Effector memory CD8-positive, alpha-beta T cell (primary cell): ENCODE results near the gene GPC1.

Experiments
- ATAC-seq: fragments of 150-1000 bp; cut with Tn5 transposase; replicated peaks from 2 replicates; pipeline ENCODE4 v1.10.0; 2021; ENCODE audit warnings: mild to moderate bottlenecking, moderate library complexity
- DNase-seq, 3 experiments: peaks; one replicate each; pipeline ENCODE4 v3.0.0; 2021
- H3K27ac Mint-ChIP-seq, 2 donors: one replicate each; pipeline ENCODE4 v1.8.0; 2022; ENCODE audit warnings: mild to moderate bottlenecking in 2 of 2, mixed read lengths in 2 of 2, moderate library complexity in 2 of 2
- H3K27me3 Mint-ChIP-seq, 2 donors: one replicate each; pipeline ENCODE4 v1.8.0; 2022; ENCODE audit warnings: mixed read lengths in 2 of 2
- H3K36me3 Mint-ChIP-seq: one replicate; pipeline ENCODE4 v1.8.0; 2022; ENCODE audit warnings: mild to moderate bottlenecking, moderate library complexity, mixed read lengths; ENCODE audit not compliant: insufficient read depth
- H3K4me1 Mint-ChIP-seq, 2 donors: one replicate each; pipeline ENCODE4 v1.8.0; 2022; ENCODE audit warnings: low read depth in 2 of 2, mixed read lengths in 2 of 2
- H3K4me3 Mint-ChIP-seq, 2 donors: one replicate each; pipeline ENCODE4 v1.8.0; 2022; ENCODE audit warnings: mild to moderate bottlenecking in 2 of 2, mixed read lengths in 2 of 2, moderate library complexity in 2 of 2
- H3K9me3 Mint-ChIP-seq, 2 donors: one replicate each; pipeline ENCODE4 v1.8.0; 2022; ENCODE audit warnings: mixed read lengths in 2 of 2

The GPC1 gene

GRCh38 chr2:240502059-240502429 is 66.6 kb downstream of the GPC1 start:
- ATAC-seq (no peak), DNase-seq (no peak)
- H3K9me3 Mint-ChIP-seq: no peaks in the 10 kb centered on the region
- H3K27me3 Mint-ChIP-seq: no peaks in the 10 kb centered on the region
- no peak overlapping the region for H3K4me3 Mint-ChIP-seq
- no peaks in the 10 kb centered on the region for H3K4me1 Mint-ChIP-seq
- peaks cover 6% of the 10 kb centered on the region for H3K36me3 Mint-ChIP-seq
- H3K27ac Mint-ChIP-seq: peak overlapping the region in 1 of 2 donors; percentile 16

- Mint-ChIP-seq H3K27ac (peak overlapping the region in 1 of 2 donors; percentile 16), H3K9me3 (no peaks in the 10 kb centered on the region), H3K4me3 (no peak overlapping the region), H3K36me3 (peaks cover 3% of the 10 kb centered on the region), H3K4me1 (no peaks in the 10 kb centered on the region), H3K27me3 (no peaks in the 10 kb centered on the region)
- no peak for ATAC-seq
- DNase-seq: no peak
Measured at GRCh38 chr2:240502430-240503121, 67.1 kb downstream of the GPC1 start.

- H3K9me3 Mint-ChIP-seq: no peaks in the 10 kb centered on the region
- no peaks in the 10 kb centered on the region for H3K4me1 Mint-ChIP-seq
- H3K4me3 Mint-ChIP-seq: no peak overlapping the region
- H3K36me3 Mint-ChIP-seq: no peaks in the 10 kb centered on the region
- DNase-seq (no peak), ATAC-seq (no peak)
- H3K27me3 Mint-ChIP-seq: no peaks in the 10 kb centered on the region
- no peak overlapping the region for H3K27ac Mint-ChIP-seq
Measured at GRCh38 chr2:240503375-240503774, 67.9 kb downstream of the GPC1 start.

GRCh38 chr2:240503848-240504247 is 68.4 kb downstream of the GPC1 start:
- H3K4me1 Mint-ChIP-seq: no peaks in the 10 kb centered on the region
- no peaks in the 10 kb centered on the region for H3K9me3 Mint-ChIP-seq
- no peak overlapping the region for H3K4me3 Mint-ChIP-seq
- no peaks in the 10 kb centered on the region for H3K36me3 Mint-ChIP-seq
- H3K27me3 Mint-ChIP-seq: no peaks in the 10 kb centered on the region
- H3K27ac Mint-ChIP-seq: no peak overlapping the region
- ATAC-seq: no peak
- DNase-seq: no peak

- peaks cover 7% of the 10 kb centered on the region for H3K36me3 Mint-ChIP-seq
- H3K4me1 Mint-ChIP-seq: peaks cover 0 to 6% of the 10 kb centered on the region in 2 donors
- H3K27ac Mint-ChIP-seq: no peak overlapping the region
- no peak overlapping the region for H3K4me3 Mint-ChIP-seq
- ATAC-seq (no peak), DNase-seq (no peak)
- no peaks in the 10 kb centered on the region for H3K27me3 Mint-ChIP-seq
- no peaks in the 10 kb centered on the region for H3K9me3 Mint-ChIP-seq
Measured at GRCh38 chr2:240505910-240506309, 70.4 kb downstream of the GPC1 start.

GRCh38 chr2:240506406-240507059 is 71.1 kb downstream of the GPC1 start:
- Mint-ChIP-seq H3K36me3 (peaks cover 8% of the 10 kb centered on the region), H3K27ac (no peak overlapping the region), H3K9me3 (no peaks in the 10 kb centered on the region), H3K27me3 (no peaks in the 10 kb centered on the region), H3K4me3 (no peak overlapping the region), H3K4me1 (peaks cover 0 to 6% of the 10 kb centered on the region in 2 donors)
- DNase-seq (no peak), ATAC-seq (no peak)

- peaks cover 8% of the 10 kb centered on the region for H3K36me3 Mint-ChIP-seq
- no peak overlapping the region for H3K4me3 Mint-ChIP-seq
- ATAC-seq (no peak), DNase-seq (no peak)
- no peaks in the 10 kb centered on the region for H3K9me3 Mint-ChIP-seq
- no peaks in the 10 kb centered on the region for H3K27me3 Mint-ChIP-seq
- peaks cover 0 to 6% of the 10 kb centered on the region in 2 donors for H3K4me1 Mint-ChIP-seq
- H3K27ac Mint-ChIP-seq: no peak overlapping the region
Measured at GRCh38 chr2:240507060-240507777, 71.8 kb downstream of the GPC1 start.

- ATAC-seq: no peak
- Mint-ChIP-seq H3K4me1 (peaks cover 0 to 6% of the 10 kb centered on the region in 2 donors), H3K36me3 (peaks cover 8% of the 10 kb centered on the region), H3K9me3 (no peaks in the 10 kb centered on the region), H3K27me3 (no peaks in the 10 kb centered on the region), H3K27ac (peak overlapping the region in 1 of 2 donors; percentile 49), H3K4me3 (no peak overlapping the region)
- no peak for DNase-seq
Measured at GRCh38 chr2:240507778-240508251, 72.4 kb downstream of the GPC1 start.

- no peaks in the 10 kb centered on the region for H3K9me3 Mint-ChIP-seq
- DNase-seq (no peak), ATAC-seq (no peak)
- H3K27me3 Mint-ChIP-seq: no peaks in the 10 kb centered on the region
- H3K4me3 Mint-ChIP-seq: no peak overlapping the region
- no peak overlapping the region for H3K27ac Mint-ChIP-seq
- H3K36me3 Mint-ChIP-seq: peaks cover 8% of the 10 kb centered on the region
- peaks cover 5 to 8% of the 10 kb centered on the region in 2 donors for H3K4me1 Mint-ChIP-seq
Measured at GRCh38 chr2:240508832-240509545, 73.5 kb downstream of the GPC1 start.

GRCh38 chr2:240509667-240510512 is 74.4 kb downstream of the GPC1 start:
- no peak for DNase-seq
- Mint-ChIP-seq H3K9me3 (no peaks in the 10 kb centered on the region), H3K27me3 (no peaks in the 10 kb centered on the region), H3K4me1 (peaks cover 10 to 12% of the 10 kb centered on the region in 2 donors), H3K36me3 (peaks cover 8% of the 10 kb centered on the region), H3K27ac (no peak overlapping the region), H3K4me3 (no peak overlapping the region)
- ATAC-seq: no peak

GRCh38 chr2:240510513-240511210 is 75.2 kb downstream of the GPC1 start:
- no peak for DNase-seq
- Mint-ChIP-seq H3K27me3 (no peaks in the 10 kb centered on the region), H3K9me3 (no peaks in the 10 kb centered on the region), H3K36me3 (peaks cover 8% of the 10 kb centered on the region), H3K4me3 (no peak overlapping the region), H3K27ac (no peak overlapping the region), H3K4me1 (peaks cover 10 to 12% of the 10 kb centered on the region in 2 donors)
- ATAC-seq: no peak

GRCh38 chr2:240511351-240512108 is 76.1 kb downstream of the GPC1 start:
- H3K9me3 Mint-ChIP-seq: no peaks in the 10 kb centered on the region

More at GRCh38 chr2:240511351-240512108, 76.1 kb downstream of the GPC1 start:
- Mint-ChIP-seq H3K36me3 (peaks cover 8% of the 10 kb centered on the region), H3K27ac (no peak overlapping the region), H3K27me3 (no peaks in the 10 kb centered on the region), H3K4me1 (peaks cover 10 to 12% of the 10 kb centered on the region in 2 donors), H3K4me3 (no peak overlapping the region)
- no peak for ATAC-seq
- no peak for DNase-seq
